Left renal cortex interstitium (tissue), 4 donors: ENCODE data around the gene SOWAHA. TPM values are rescaled to one million over a fixed set of nuclear protein-coding genes. Genes with fewer than 3 reads are reported as not detected.
"Not testable (repeated sequence)": the region's sequence is repeated elsewhere in the genome, so short reads cannot be mapped to it uniquely, and the experiment has no call there.

Experiments
- DNase-seq, 4 donors: peaks; one replicate each; pipeline ENCODE4 v3.0.0-alpha.2; 2013; ENCODE audit warnings: low read depth in 4 of 4, low spot score in 2 of 4, missing footprints in 1 of 4
- polyA plus RNA-seq, 4 donors: library from polyadenylated mRNA; unstranded; fragments of 120-200 nt; gene quantifications; one replicate each; pipeline ENCODE4 v1.2.1, GENCODE V29; 2013; ENCODE audit not compliant: insufficient read length in 4 of 4

SOWAHA gene
- polyA plus RNA-seq, 4 donors = 4.5 to 5.1 (median 4.6) TPM

GRCh38 chr5:132777209-132778069 is 35.7 kb upstream of the SOWAHA start, which contains the start of gene SEPTIN8:
SEPTIN8 (minus strand) TSS chr5:132777239; CDS start chr5:132777137, 102 bp downstream.
- DNase-seq = peak in 1 of 4 donors; percentile 31

- no peak for DNase-seq
Observed at GRCh38 chr5:132778129-132778528, 35.0 kb upstream of the SOWAHA start.

GRCh38 chr5:132778856-132779255 is 34.2 kb upstream of the SOWAHA start:
- no peak for DNase-seq

GRCh38 chr5:132779961-132780360 is 33.1 kb upstream of the SOWAHA start:
- DNase-seq = no peak

- no peak for DNase-seq
Observed at GRCh38 chr5:132780577-132780976, 32.5 kb upstream of the SOWAHA start.

GRCh38 chr5:132781029-132781428 is 32.1 kb upstream of the SOWAHA start:
- no peak for DNase-seq

GRCh38 chr5:132782101-132782500 is 31.0 kb upstream of the SOWAHA start:
- DNase-seq = no peak

GRCh38 chr5:132785365-132785764 is 27.7 kb upstream of the SOWAHA start:
- no peak for DNase-seq

- DNase-seq = no peak
Observed at GRCh38 chr5:132785864-132786263, 27.2 kb upstream of the SOWAHA start.

- DNase-seq = no peak
Observed at GRCh38 chr5:132787076-132787475, 26.0 kb upstream of the SOWAHA start.

GRCh38 chr5:132788508-132788907 is 24.6 kb upstream of the SOWAHA start:
- DNase-seq = no peak

GRCh38 chr5:132788990-132789886 is 23.9 kb upstream of the SOWAHA start:
- no peak for DNase-seq

- no peak for DNase-seq
Observed at GRCh38 chr5:132790201-132790865, 22.8 kb upstream of the SOWAHA start.

- DNase-seq = no peak
Observed at GRCh38 chr5:132791026-132791425, 22.1 kb upstream of the SOWAHA start.

- no peak for DNase-seq
Observed at GRCh38 chr5:132797651-132798050, 15.5 kb upstream of the SOWAHA start.

- no peak for DNase-seq
Observed at GRCh38 chr5:132799392-132799791, 13.7 kb upstream of the SOWAHA start.

GRCh38 chr5:132800545-132800944 is 12.6 kb upstream of the SOWAHA start:
- no peak for DNase-seq

GRCh38 chr5:132802044-132802684 is 10.9 kb upstream of the SOWAHA start:
- no peak for DNase-seq

GRCh38 chr5:132802685-132803066 is 10.4 kb upstream of the SOWAHA start:
- DNase-seq = not testable (repeated sequence)

- DNase-seq = not testable (repeated sequence)
Observed at GRCh38 chr5:132804219-132804618, 8.9 kb upstream of the SOWAHA start.
